B cell (primary cell): Measurements from ENCODE around the gene CAPN14. TPM values are rescaled to one million over a fixed set of nuclear protein-coding genes. Genes with fewer than 3 reads are reported as not detected.

Experiments used
- ATAC-seq: fragments of 200-7000 bp; cut with Tn5 transposase; one replicate; pipeline ENCODE4 v1.10.0; 2021; ENCODE audit warnings: low read depth, mild to moderate bottlenecking, moderate number of reproducible peaks, moderate library complexity
- CTCF ChIA-PET: fragments of 350-600 bp; sonication (Branson Sonifier 250); formaldehyde crosslinking; loops from one replicate; lab custom pipeline; 2021; ENCODE audit warnings: antibody characterized with exemption, inconsistent platforms; lab: Charles Lee
- POLR2A ChIA-PET: fragments of 350-600 bp; sonication (Branson Sonifier 250); formaldehyde crosslinking; loops from one replicate; lab custom pipeline; 2021; ENCODE audit warnings: antibody characterized with exemption; lab: Charles Lee
- DNase-seq: peaks from one replicate; pipeline ENCODE4 v3.0.0; 2013
- H2AFZ ChIP-seq: 2 replicates; pipeline ENCODE4 v1.6.1; 2012; ENCODE audit warnings: mild to moderate bottlenecking, low read depth, low read length; ENCODE audit not compliant: insufficient read depth, poor library complexity, severe bottlenecking
- H3K27ac ChIP-seq, 2 donors: 1 replicate in 1 of 2; 2 replicates in 1 of 2; pipeline ENCODE4 v1.5.1; 2012 to 2013; ENCODE audit warnings: low read length in 2 of 2, mild to moderate bottlenecking in 2 of 2, moderate library complexity in 1 of 2
- H3K27me3 ChIP-seq, 4 experiments: fragments of 200-600 bp in 1 of 4; sonication (generic) in 1 of 4; replicated peaks in 1 of 4; 1 replicate in 2 of 4; 2 replicates in 2 of 4; pipeline versions ENCODE4 v1.6.1 to v1.7.0; 2013 to 2016; ENCODE audit warnings: low read length in 3 of 4, mild to moderate bottlenecking in 2 of 4, mixed read lengths in 1 of 4, moderate library complexity in 1 of 4; ENCODE audit not compliant: insufficient read depth in 4 of 4, control insufficient read depth in 3 of 4; ENCODE audit errors: control extremely low read depth in 1 of 4
- H3K36me3 ChIP-seq, 2 experiments: replicated peaks in 1 of 2; 1 replicate in 1 of 2; 2 replicates in 1 of 2; pipeline versions ENCODE4 v1.6.1 to v1.7.1; 2013; ENCODE audit warnings: low read length in 1 of 2; ENCODE audit not compliant: insufficient read depth in 2 of 2, control insufficient read depth in 1 of 2; ENCODE audit errors: control extremely low read depth in 1 of 2, extremely low read depth in 1 of 2
- H3K4me1 ChIP-seq, 2 donors: fragments of 200-600 bp in 1 of 2; sonication (generic) in 1 of 2; 1 replicate in 1 of 2; 2 replicates in 1 of 2; pipeline versions ENCODE4 v1.5.1 to v1.6.1; 2013 to 2017; ENCODE audit warnings: low read length in 2 of 2; ENCODE audit not compliant: control insufficient read depth in 2 of 2, insufficient read depth in 2 of 2
- H3K4me2 ChIP-seq: replicated peaks from 2 replicates; pipeline ENCODE3; 2012; ENCODE audit warnings: mild to moderate bottlenecking, low read depth, low read length; ENCODE audit not compliant: poor library complexity, severe bottlenecking
- H3K4me3 ChIP-seq, 5 experiments: fragments of 200-600 bp in 1 of 5; sonication (generic) in 1 of 5; 1 replicate in 3 of 5; 2 replicates in 2 of 5; pipeline versions ENCODE4 v1.5.1 to v1.7.0; 2011 to 2016; ENCODE audit warnings: low read length in 4 of 5, mild to moderate bottlenecking in 4 of 5, low read depth in 2 of 5, control low read depth in 1 of 5, moderate library complexity in 1 of 5; ENCODE audit not compliant: insufficient read depth in 1 of 5; ENCODE audit errors: control extremely low read depth in 1 of 5, extremely low read depth in 1 of 5
- H3K79me2 ChIP-seq: fragments of 200-600 bp; sonication (generic); one replicate; pipeline ENCODE4 v1.6.0; 2016; ENCODE audit warnings: low read length; ENCODE audit not compliant: control insufficient read depth, insufficient read depth
- H3K9ac ChIP-seq: fragments of 200-600 bp; sonication (generic); 2 replicates; pipeline ENCODE4 v1.6.1; 2017; ENCODE audit warnings: mild to moderate bottlenecking, low read length, moderate library complexity
- H3K9me3 ChIP-seq, 3 donors: one replicate each; pipeline versions ENCODE4 v1.6.1 to v1.7.1; 2013; ENCODE audit warnings: low read length in 2 of 3; ENCODE audit not compliant: control insufficient read depth in 2 of 3, insufficient read depth in 1 of 3; ENCODE audit errors: control extremely low read depth in 1 of 3
- H4K20me1 ChIP-seq: 2 replicates; pipeline ENCODE4 v1.6.0; 2012; ENCODE audit warnings: mild to moderate bottlenecking, low read length; ENCODE audit not compliant: insufficient read depth, control insufficient read depth, poor library complexity, severe bottlenecking
- H3K27ac Mint-ChIP-seq: one replicate; pipeline ENCODE4 v1.8.0; 2021; ENCODE audit warnings: mixed read lengths
- H3K27me3 Mint-ChIP-seq: one replicate; pipeline ENCODE4 v1.8.0; 2021; ENCODE audit warnings: mixed read lengths
- H3K4me1 Mint-ChIP-seq: one replicate; pipeline ENCODE4 v1.8.0; 2021; ENCODE audit warnings: mixed read lengths
- H3K4me3 Mint-ChIP-seq: one replicate; pipeline ENCODE4 v1.8.0; 2021; ENCODE audit warnings: mixed read lengths
- H3K9me3 Mint-ChIP-seq: one replicate; pipeline ENCODE4 v1.8.0; 2022; ENCODE audit warnings: mixed read lengths; ENCODE audit not compliant: insufficient read depth
- CTCF ChIP-seq: fragments of 200-600 bp; IDR thresholded peaks from one replicate; pipeline ENCODE4 v1.8.0; 2022; ENCODE audit warnings: antibody characterized with exemption, mild to moderate bottlenecking
- EZH2 ChIP-seq: IDR thresholded peaks from 2 replicates; pipeline ENCODE4 v1.6.1; 2012; ENCODE audit warnings: borderline replicate concordance, low read depth, mild to moderate bottlenecking, moderate library complexity, low read length; ENCODE audit not compliant: insufficient read depth, poor library complexity, severe bottlenecking
- WGBS: methylation state at CpG from one replicate; pipeline ENCODE4 v1.1.5; 2013; ENCODE audit warnings: missing lambda C conversion rate; ENCODE audit not compliant: insufficient coverage; 5-methylcytosine and 5-hydroxymethylcytosine counted together
- intact Hi-C: fragments of 100-400 bp; cut with micrococcal nuclease; formaldehyde crosslinking; loops from one replicate; pipeline ENCODE4 v1.10.0; 2022
- polyA plus RNA-seq: library from polyadenylated mRNA; depleted of rRNA; stranded (reverse); fragments of >200 nt; gene quantifications from 2 replicates; pipeline ENCODE4 v1.2.3, GENCODE V29; 2012
- total RNA-seq, 2 donors: library from RNA; stranded (reverse); fragments of 120-200 nt in 1 of 2; gene quantifications; 1 replicate in 1 of 2; 2 replicates in 1 of 2; pipeline versions ENCODE4 v1.2.3 to v1.2.4, GENCODE V29; 2013 to 2022

Gene CAPN14
- total and polyA plus RNA-seq, 2 donors (not counting 1 experiment from before 2014, with no cell fraction given): 2.5 to 7.8 TPM

DNA sequence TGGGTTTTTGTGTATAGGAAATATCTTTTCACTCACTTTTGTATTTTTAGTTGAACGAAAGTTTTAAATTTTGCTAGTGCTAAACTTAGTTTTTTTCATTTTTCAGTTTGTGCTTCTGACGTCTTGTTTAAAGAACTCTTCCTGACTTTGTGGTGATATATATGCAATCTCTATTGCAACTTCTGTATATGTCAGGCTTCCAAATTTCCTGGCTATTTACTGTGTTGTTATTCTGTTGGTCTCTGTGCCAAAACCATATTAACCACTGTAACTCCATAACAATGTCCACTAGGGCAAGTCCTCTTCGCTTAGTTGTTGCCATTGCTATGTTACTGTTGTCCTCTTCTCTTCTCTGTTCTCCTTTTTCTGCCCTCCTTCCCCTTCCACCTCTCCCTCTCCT, 13.4 kb upstream of the CAPN14 start:
- Mint-ChIP-seq H3K27ac (no peak overlapping the region), H3K4me1 (peaks cover 37% of the 10 kb centered on the region), H3K27me3 (no peaks in the 10 kb centered on the region), H3K4me3 (no peak overlapping the region), H3K9me3 (no peaks in the 10 kb centered on the region)
- intact Hi-C loops: loop anchor here (5.0 kb wide), 2 partner anchors 58 to 998 kb away; partner anchors contain the start of gene LBH
- Histone ChIP-seq H3K27me3 (no peaks in the 10 kb centered on the region), H3K9ac (no peak overlapping the region), H3K27ac (no peak overlapping the region), H2AFZ (no peak overlapping the region), H3K9me3 (no peaks in the 10 kb centered on the region), H3K36me3 (no peaks in the 10 kb centered on the region), H3K4me2 (no peak overlapping the region), H3K4me1 (peaks cover 24 to 28% of the 10 kb centered on the region in 2 donors), H3K79me2 (peaks cover 9% of the 10 kb centered on the region), H4K20me1 (no peaks in the 10 kb centered on the region), H3K4me3 (no peak overlapping the region)
- WGBS: no CpG with 5 or more reads among the region's 3 CpGs
- ChIA-PET CTCF (interaction anchor here (1.0 kb wide), 1 partner anchor 100 kb away, joined by 4 read pairs; no protein-coding TSS in a partner anchor), POLR2A (no interaction called here)
- no peak for ATAC-seq
- no peak for DNase-seq
- TF ChIP-seq EZH2: no peak
- TF ChIP-seq CTCF: no peak

DNA sequence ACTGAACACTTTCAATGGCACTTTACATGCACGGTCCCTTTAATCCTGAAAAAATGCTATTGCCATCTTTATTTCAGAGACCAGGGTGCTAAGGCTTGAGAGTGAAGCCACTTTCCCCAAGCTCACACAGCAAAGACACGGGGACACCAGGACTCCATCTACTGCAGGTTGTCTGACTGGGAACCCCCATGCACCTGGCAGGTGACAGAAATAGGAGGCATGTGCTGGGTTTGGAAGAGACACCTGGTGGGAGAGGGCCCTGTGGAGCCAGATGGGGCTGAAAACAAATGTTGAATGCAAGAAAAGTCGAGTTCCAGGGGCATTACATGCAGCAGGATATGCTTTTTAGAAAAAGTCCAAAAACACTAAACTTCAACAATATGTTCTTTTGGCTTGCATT, 11.4 kb upstream of the CAPN14 start:
- Histone ChIP-seq H3K27ac (no peak overlapping the region), H3K36me3 (no peaks in the 10 kb centered on the region), H3K4me3 (no peak overlapping the region), H3K79me2 (peaks cover 8% of the 10 kb centered on the region), H3K4me1 (peaks cover 12 to 14% of the 10 kb centered on the region in 2 donors), H3K9ac (no peak overlapping the region), H3K27me3 (no peaks in the 10 kb centered on the region), H2AFZ (no peak overlapping the region), H3K4me2 (no peak overlapping the region), H4K20me1 (no peaks in the 10 kb centered on the region), H3K9me3 (no peaks in the 10 kb centered on the region)
- intact Hi-C loops: no loop called here
- H3K9me3 Mint-ChIP-seq: no peaks in the 10 kb centered on the region
- no peaks in the 10 kb centered on the region for H3K27me3 Mint-ChIP-seq
- POLR2A ChIA-PET: no interaction called here
- no peak for TF ChIP-seq CTCF
- no peak overlapping the region for H3K4me3 Mint-ChIP-seq
- peaks cover 28% of the 10 kb centered on the region for H3K4me1 Mint-ChIP-seq
- ATAC-seq (no peak), DNase-seq (no peak)
- H3K27ac Mint-ChIP-seq: no peak overlapping the region
- WGBS: 100% methylated on average over 1 of the region's 3 CpGs
- CTCF ChIA-PET: interaction anchor here (1.2 kb wide), 1 partner anchor 23 kb away, joined by 4 read pairs; no protein-coding TSS in a partner anchor
